HepG2 (cell line): Measurements from ENCODE around the gene THRA. TPM values are rescaled to one million over a fixed set of nuclear protein-coding genes. Genes with fewer than 3 reads are reported as not detected.

Source experiments
- ARNTL ChIP-seq: sonication (generic); formaldehyde crosslinking; IDR thresholded peaks from 2 replicates; pipeline ENCODE4 v1.4.0; 2020; ENCODE audit warnings: mild to moderate bottlenecking, missing genetic modification reagents
- DDIT3 ChIP-seq: sonication (generic); formaldehyde crosslinking; IDR thresholded peaks from 2 replicates; pipeline ENCODE4 v1.4.0; 2020; ENCODE audit warnings: mild to moderate bottlenecking, missing genetic modification reagents
- EEA1 ChIP-seq: sonication (generic); formaldehyde crosslinking; IDR thresholded peaks from 2 replicates; pipeline ENCODE4 v1.5.1; 2020; ENCODE audit warnings: mild to moderate bottlenecking, missing genetic modification reagents, borderline replicate concordance
- ELF1 ChIP-seq: sonication (generic); formaldehyde crosslinking; IDR thresholded peaks from 2 replicates; pipeline ENCODE4 v1.4.0; 2020; ENCODE audit warnings: missing genetic modification reagents
- ELF3 ChIP-seq: IDR thresholded peaks from 2 replicates; pipeline ENCODE4 v1.6.1; 2016; ENCODE audit warnings: missing genetic modification reagents, missing compliant biosample characterization
- GABPB1 ChIP-seq: IDR thresholded peaks from 2 replicates; pipeline ENCODE4 v1.6.1; 2016; ENCODE audit warnings: mild to moderate bottlenecking, missing genetic modification reagents, moderate library complexity, missing compliant biosample characterization
- GTF3A ChIP-seq: sonication (generic); formaldehyde crosslinking; conservative IDR thresholded peaks from 2 replicates; pipeline ENCODE4 v1.4.0; 2020; ENCODE audit warnings: mild to moderate bottlenecking, missing genetic modification reagents
- HMG20B ChIP-seq: conservative IDR thresholded peaks from 2 replicates; pipeline ENCODE4 v1.6.1; 2016; ENCODE audit warnings: missing genetic modification reagents, missing compliant biosample characterization
- HNRNPL ChIP-seq: fragments of 200-400 bp; formaldehyde crosslinking; IDR thresholded peaks from 2 replicates; pipeline ENCODE4 v1.6.1; 2017; ENCODE audit warnings: mild to moderate bottlenecking, low read depth, low read length
- IRF1 ChIP-seq: sonication (generic); formaldehyde crosslinking; IDR thresholded peaks from 2 replicates; pipeline ENCODE4 v1.4.0; 2020; ENCODE audit warnings: low read depth, mild to moderate bottlenecking, missing genetic modification reagents
- JDP2 ChIP-seq: sonication (generic); formaldehyde crosslinking; IDR thresholded peaks from 2 replicates; pipeline ENCODE4 v1.8.1; 2022; ENCODE audit warnings: missing genetic modification reagents, borderline replicate concordance
- KDM5B ChIP-seq: sonication (generic); formaldehyde crosslinking; IDR thresholded peaks from 2 replicates; pipeline ENCODE4 v1.4.0; 2020; ENCODE audit warnings: missing genetic modification reagents, mild to moderate bottlenecking, borderline replicate concordance
- MAFK ChIP-seq, 2 experiments: IDR thresholded peaks in 1 of 2; conservative IDR thresholded peaks in 1 of 2; 2 replicates each; pipeline ENCODE4 v1.6.1; 2011; ENCODE audit warnings: improper control_type of control experiment in 2 of 2, low read length in 2 of 2
- ZBTB10 ChIP-seq: sonication (generic); formaldehyde crosslinking; IDR thresholded peaks from 2 replicates; pipeline ENCODE4 v1.4.0; 2020; ENCODE audit warnings: missing genetic modification reagents, borderline replicate concordance
- ZNF12 ChIP-seq: sonication (generic); formaldehyde crosslinking; IDR thresholded peaks from 2 replicates; pipeline ENCODE4 v1.5.0; 2020; ENCODE audit warnings: missing genetic modification reagents
- ZNF263 ChIP-seq: sonication (generic); formaldehyde crosslinking; IDR thresholded peaks from 2 replicates; pipeline ENCODE4 v1.4.0; 2020; ENCODE audit warnings: missing genetic modification reagents
- ZNF3 ChIP-seq: IDR thresholded peaks from 2 replicates; pipeline ENCODE4 v1.7.0; 2017; ENCODE audit warnings: inconsistent platforms
- ZNF30 ChIP-seq: sonication (generic); formaldehyde crosslinking; IDR thresholded peaks from 2 replicates; pipeline ENCODE4 v1.5.0; 2020; ENCODE audit warnings: mild to moderate bottlenecking, missing genetic modification reagents
- ZNF343 ChIP-seq: sonication (generic); formaldehyde crosslinking; IDR thresholded peaks from 2 replicates; pipeline ENCODE4 v1.4.0; 2020; ENCODE audit warnings: mild to moderate bottlenecking, missing genetic modification reagents
- ZNF546 ChIP-seq: sonication (generic); formaldehyde crosslinking; conservative IDR thresholded peaks from 2 replicates; pipeline ENCODE4 v1.8.1; 2023; ENCODE audit warnings: mild to moderate bottlenecking, missing genetic modification reagents
- ZNF607 ChIP-seq: sonication (generic); formaldehyde crosslinking; IDR thresholded peaks from 2 replicates; pipeline ENCODE4 v1.5.1; 2020; ENCODE audit warnings: missing genetic modification reagents, mild to moderate bottlenecking, borderline replicate concordance
- ZNF639 ChIP-seq: conservative IDR thresholded peaks from 2 replicates; pipeline ENCODE4 v1.6.1; 2018; ENCODE audit warnings: missing genetic modification reagents
- ZSCAN30 ChIP-seq: sonication (generic); formaldehyde crosslinking; IDR thresholded peaks from 2 replicates; pipeline ENCODE4 v1.5.0; 2020; ENCODE audit warnings: mild to moderate bottlenecking, missing genetic modification reagents
- ZZZ3 ChIP-seq: sonication (generic); formaldehyde crosslinking; IDR thresholded peaks from 2 replicates; pipeline ENCODE4 v1.4.0; 2020; ENCODE audit warnings: missing genetic modification reagents, mild to moderate bottlenecking, borderline replicate concordance
- polyA plus RNA-seq, 8 experiments: library from polyadenylated mRNA; depleted of rRNA in 3 of 8; stranded (reverse) in 7 of 8; unstranded in 1 of 8; fragments of >200 nt; fragmentation: Illumina TruSeq in 4 of 8; extraction: Trizol in 4 of 8; gene quantifications; 2 replicates each; pipeline versions ENCODE4 v1.2.1 to v1.2.3, GENCODE V29; 2011 to 2016; ENCODE audit warnings: low read depth in 4 of 8, missing spikeins in 1 of 8, mixed read lengths in 1 of 8; ENCODE audit not compliant: insufficient read depth in 1 of 8
- total RNA-seq, 5 experiments: library from RNA; depleted of rRNA; stranded (reverse); fragments of >200 nt; fragmentation: Illumina TruSeq; extraction: Trizol; gene quantifications; 2 replicates each; pipeline ENCODE4 v1.2.3, GENCODE V29; 2016; ENCODE audit warnings: low read depth in 1 of 5

The THRA gene
- total and polyA plus RNA-seq, 2 of the 13 experiments (the other 11 are each of a cell fraction or from before 2014, with no cell fraction given): 8.0 to 9.9 TPM

GRCh38 chr17:40111221-40112128 lies 48.7 kb downstream of the THRA start (continued):
- no peak for TF ChIP-seq ZBTB10 (CRISPR knock-in tag)
- TF ChIP-seq ZNF12: 0 out of 2 replicates have a peak, but pooled peaks have one; percentile 37
- TF ChIP-seq ZNF3 (CRISPR knock-in tag): no peak
- TF ChIP-seq ELF3: peak; percentile 79
- peak; percentile 81; the same call in 1 of the 2 replicates for TF ChIP-seq ZZZ3 (CRISPR knock-in tag)
- TF ChIP-seq ELF1 (CRISPR knock-in tag): peak; percentile 64
- TF ChIP-seq ZNF30 (CRISPR knock-in tag): no peak
- 0 out of 2 replicates have a peak, but pooled peaks have one; percentile 78 for TF ChIP-seq ZNF343 (CRISPR knock-in tag)
- TF ChIP-seq GTF3A (CRISPR knock-in tag): no peak
- no peak for TF ChIP-seq HNRNPL
- TF ChIP-seq ARNTL (CRISPR knock-in tag): peak; percentile 98
- TF ChIP-seq EEA1: no peak
- TF ChIP-seq ZNF639 (CRISPR knock-in tag): peak; percentile 39; the same call in 1 of the 2 replicates
- no peak for TF ChIP-seq DDIT3 (CRISPR knock-in tag)
- no peak for TF ChIP-seq JDP2
- TF ChIP-seq IRF1 (CRISPR knock-in tag): 0 out of 2 replicates have a peak, but pooled peaks have one; percentile 61
- TF ChIP-seq ZNF607 (CRISPR knock-in tag): peak; percentile 38; the same call in 1 of the 2 replicates
- TF ChIP-seq GABPB1 (CRISPR knock-in tag): peak; percentile 55
- no peak for TF ChIP-seq ZSCAN30 (CRISPR knock-in tag)
- 0 out of 2 replicates have a peak, but pooled peaks have one; percentile 42 for TF ChIP-seq HMG20B
- no peak for TF ChIP-seq ZNF546 (CRISPR knock-in tag)
- peak; percentile 97 for TF ChIP-seq ZNF263 (CRISPR knock-in tag)
- no peak for TF ChIP-seq MAFK (conservative IDR thresholded peaks at IDR 0.05 in 1 of 2, IDR thresholded peaks at IDR 0.05 in 1 of 2; ENCODE audit: low read length in 2 of 2)
- TF ChIP-seq KDM5B (CRISPR knock-in tag): peak; percentile 79; the same call in 1 of the 2 replicates
